ENCODE measurements around the gene CKAP2.

GRCh38 chr13:52405767-52406494 lies 49.3 kb upstream of the CKAP2 start, which contains the start of gene THSD1:
- TF ChIP-seq CTCF (IDR thresholded peaks at IDR 0.05; ENCODE audit: low read depth, low read length) (no peak), EZH2phosphoT487 (IDR thresholded peaks at IDR 0.05; ENCODE audit: low read depth) (no peak)
